Measurements from ENCODE around the gene IGFBP3.

IGFBP3 gene

DNA sequence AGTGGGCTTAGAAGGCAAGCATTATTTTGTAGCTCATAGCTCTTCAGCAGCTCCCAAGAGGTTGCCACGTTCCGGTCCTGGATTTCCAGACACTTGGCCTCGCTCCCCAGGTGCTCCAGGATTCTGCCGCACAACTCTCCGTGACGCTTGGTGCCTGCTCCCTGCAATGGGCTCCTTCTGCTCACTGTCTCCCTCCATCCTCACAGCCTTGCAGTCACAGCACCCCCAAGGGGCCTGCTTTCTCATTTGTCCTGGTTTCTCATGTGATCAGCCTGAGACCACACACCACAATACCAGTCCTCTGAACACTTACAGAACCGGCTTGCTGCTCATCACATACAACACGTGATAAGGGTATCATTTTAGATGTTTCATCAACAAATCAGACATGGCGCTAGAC, 9.8 kb downstream of the IGFBP3 start:
- CTCF ChIA-PET = interaction anchor here (2.1 kb wide), 1 partner anchor 9 kb away, joined by 6 read pairs; no protein-coding TSS in a partner anchor

DNA sequence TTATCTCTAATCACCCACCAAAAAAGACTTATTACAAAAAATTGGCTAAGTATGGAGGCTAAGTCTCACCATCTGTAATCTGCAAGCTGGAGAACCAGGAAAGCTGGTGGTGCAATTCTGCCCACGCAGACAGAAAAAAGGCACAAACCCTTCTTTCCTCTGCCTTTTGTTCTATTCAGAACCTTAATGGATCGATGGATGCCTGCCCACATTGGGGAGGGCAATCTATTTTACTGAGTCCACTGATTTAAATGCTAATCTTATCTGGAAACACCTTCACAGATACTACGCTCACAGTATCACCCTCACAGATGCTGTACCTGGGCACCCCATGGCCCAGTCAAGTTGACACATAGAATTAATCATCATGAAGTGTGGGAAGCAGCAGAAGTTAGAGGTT, 10.2 kb downstream of the IGFBP3 start:
- Histone ChIP-seq H3K4me1 (ENCODE audit: control extremely low read depth in 1 of 4, control insufficient read depth in 4 of 4, insufficient read depth in 4 of 4, low read length in 3 of 4) (no peaks in the 10 kb centered on the region), H3K4me3 (ENCODE audit: control insufficient read depth in 1 of 7, extremely low read depth in 1 of 7, insufficient read depth in 4 of 7, low read depth in 2 of 7, low read length in 6 of 7) (no peak overlapping the region), H3K9me3 (ENCODE audit: control extremely low read depth in 1 of 5, control insufficient read depth in 4 of 5, insufficient read depth in 2 of 5, low read depth in 1 of 5, low read length in 4 of 5) (no peaks in the 10 kb centered on the region), H3K27ac (ENCODE audit: insufficient read depth in 1 of 2, low read depth in 1 of 2, low read length in 2 of 2, poor library complexity in 1 of 2, severe bottlenecking in 2 of 2) (no peak overlapping the region), H3K27me3 (replicated peaks in 2 of 5; ENCODE audit: control insufficient read depth in 4 of 5, insufficient read depth in 5 of 5, low read length in 4 of 5) (peaks cover 1 to 23% (median 7%) of the 10 kb centered on the region in 5 experiments), H3K36me3 (ENCODE audit: control insufficient read depth in 4 of 4, insufficient read depth in 4 of 4, low read length in 3 of 4) (no peaks in the 10 kb centered on the region)
- POLR2A ChIA-PET = no interaction called here
- CTCF ChIA-PET = interaction anchor here (2.1 kb wide), 1 partner anchor 9 kb away, joined by 6 read pairs; no protein-coding TSS in a partner anchor
- no peak for DNase-seq
- WGBS (ENCODE audit: insufficient coverage) = 94% methylated on average over 2 of the region's 3 CpGs

More for the DNA sequence above, 9.8 kb downstream of the IGFBP3 start:
- Histone ChIP-seq H3K36me3 (ENCODE audit: control insufficient read depth in 4 of 4, insufficient read depth in 4 of 4, low read length in 3 of 4) (no peaks in the 10 kb centered on the region), H3K4me3 (ENCODE audit: control insufficient read depth in 1 of 7, extremely low read depth in 1 of 7, insufficient read depth in 4 of 7, low read depth in 2 of 7, low read length in 6 of 7) (no peak overlapping the region), H3K27me3 (replicated peaks in 2 of 5; ENCODE audit: control insufficient read depth in 4 of 5, insufficient read depth in 5 of 5, low read length in 4 of 5) (peaks cover 2 to 27% (median 9%) of the 10 kb centered on the region in 5 experiments), H3K9me3 (ENCODE audit: control extremely low read depth in 1 of 5, control insufficient read depth in 4 of 5, insufficient read depth in 2 of 5, low read depth in 1 of 5, low read length in 4 of 5) (no peaks in the 10 kb centered on the region), H3K4me1 (ENCODE audit: control extremely low read depth in 1 of 4, control insufficient read depth in 4 of 4, insufficient read depth in 4 of 4, low read length in 3 of 4) (no peaks in the 10 kb centered on the region), H3K27ac (ENCODE audit: insufficient read depth in 1 of 2, low read depth in 1 of 2, low read length in 2 of 2, poor library complexity in 1 of 2, severe bottlenecking in 2 of 2) (no peak overlapping the region)
- WGBS (ENCODE audit: insufficient coverage) = 95% methylated on average over 9 of the region's 9 CpGs
- POLR2A ChIA-PET = no interaction called here
- DNase-seq = no peak

DNA sequence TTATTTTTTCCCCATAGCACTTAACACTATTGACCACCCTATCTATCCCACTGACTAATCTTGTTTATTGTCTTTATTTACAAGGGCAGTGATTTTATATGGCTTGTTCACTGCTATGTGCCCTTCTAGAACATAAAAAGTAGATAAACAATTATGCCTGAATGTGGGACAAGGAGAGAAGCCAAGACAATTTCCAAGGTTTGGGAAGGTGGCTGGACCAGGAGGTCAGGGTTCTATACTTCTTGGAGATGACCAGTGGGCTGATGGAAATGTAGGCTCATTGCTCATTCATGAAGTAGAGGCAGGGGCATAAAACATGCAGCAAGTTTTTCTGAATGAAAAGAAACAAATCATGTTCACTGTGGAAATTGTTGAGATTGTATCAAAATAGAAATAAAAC, 11.5 kb downstream of the IGFBP3 start:
- ChIA-PET CTCF (interaction anchor here (0.5 to 2.1 kb wide), 2 partner anchors 10 to 472 kb away, joined by 3 to 6 read pairs; no protein-coding TSS in a partner anchor), POLR2A (no interaction called here)
- Histone ChIP-seq H3K4me3 (ENCODE audit: control insufficient read depth in 1 of 7, extremely low read depth in 1 of 7, insufficient read depth in 4 of 7, low read depth in 2 of 7, low read length in 6 of 7) (no peak overlapping the region), H3K27ac (ENCODE audit: insufficient read depth in 1 of 2, low read depth in 1 of 2, low read length in 2 of 2, poor library complexity in 1 of 2, severe bottlenecking in 2 of 2) (no peak overlapping the region), H3K4me1 (ENCODE audit: control extremely low read depth in 1 of 4, control insufficient read depth in 4 of 4, insufficient read depth in 4 of 4, low read length in 3 of 4) (no peaks in the 10 kb centered on the region), H3K27me3 (replicated peaks in 2 of 5; ENCODE audit: control insufficient read depth in 4 of 5, insufficient read depth in 5 of 5, low read length in 4 of 5) (peaks cover 0 to 17% (median 4%) of the 10 kb centered on the region in 5 experiments), H3K9me3 (ENCODE audit: control extremely low read depth in 1 of 5, control insufficient read depth in 4 of 5, insufficient read depth in 2 of 5, low read depth in 1 of 5, low read length in 4 of 5) (no peaks in the 10 kb centered on the region), H3K36me3 (ENCODE audit: control insufficient read depth in 4 of 4, insufficient read depth in 4 of 4, low read length in 3 of 4) (no peaks in the 10 kb centered on the region)
- DNase-seq = no peak

DNA sequence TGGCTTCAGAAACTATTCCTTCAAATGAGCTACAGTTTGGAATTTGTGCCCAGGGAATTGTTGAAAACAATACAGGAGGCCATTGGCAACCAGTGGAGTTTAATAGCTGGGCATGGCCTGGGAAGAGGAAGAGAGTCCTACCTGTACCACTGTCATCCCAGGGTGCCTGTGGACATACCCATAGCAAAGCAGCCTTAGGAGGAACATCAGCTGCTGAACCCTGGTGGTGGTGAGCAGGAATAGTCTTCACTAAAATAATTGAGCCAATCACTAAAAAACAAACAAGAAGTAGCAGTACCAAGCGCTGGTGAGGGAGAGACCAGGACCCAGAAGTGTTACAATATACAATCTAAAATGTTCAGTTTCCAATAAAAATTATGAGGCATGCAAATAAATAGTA, 18.3 kb downstream of the IGFBP3 start:
- no CpG with 5 or more reads among the region's 1 CpG for WGBS (ENCODE audit: insufficient coverage)
- ChIA-PET POLR2A (no interaction called here), CTCF (interaction anchor here (1.5 kb wide), 1 partner anchor 10 kb away, joined by 5 read pairs; no protein-coding TSS in a partner anchor)
- H3K27me3 ChIP-seq (replicated peaks in 2 of 5; ENCODE audit: control insufficient read depth in 4 of 5, insufficient read depth in 5 of 5, low read length in 4 of 5) = peaks cover 0 to 11% (median 3%) of the 10 kb centered on the region in 5 experiments
- no peak overlapping the region for H3K4me3 ChIP-seq (ENCODE audit: control insufficient read depth in 1 of 7, extremely low read depth in 1 of 7, insufficient read depth in 4 of 7, low read depth in 2 of 7, low read length in 6 of 7)
- H3K4me1 ChIP-seq (ENCODE audit: control extremely low read depth in 1 of 4, control insufficient read depth in 4 of 4, insufficient read depth in 4 of 4, low read length in 3 of 4) = no peaks in the 10 kb centered on the region
- no peak for DNase-seq
- peaks cover 0 to 3% (median 0%) of the 10 kb centered on the region in 5 experiments for H3K9me3 ChIP-seq (ENCODE audit: control extremely low read depth in 1 of 5, control insufficient read depth in 4 of 5, insufficient read depth in 2 of 5, low read depth in 1 of 5, low read length in 4 of 5)
- H3K27ac ChIP-seq (ENCODE audit: insufficient read depth in 1 of 2, low read depth in 1 of 2, low read length in 2 of 2, poor library complexity in 1 of 2, severe bottlenecking in 2 of 2) = no peak overlapping the region
- H3K36me3 ChIP-seq (ENCODE audit: control insufficient read depth in 4 of 4, insufficient read depth in 4 of 4, low read length in 3 of 4) = no peaks in the 10 kb centered on the region

DNA sequence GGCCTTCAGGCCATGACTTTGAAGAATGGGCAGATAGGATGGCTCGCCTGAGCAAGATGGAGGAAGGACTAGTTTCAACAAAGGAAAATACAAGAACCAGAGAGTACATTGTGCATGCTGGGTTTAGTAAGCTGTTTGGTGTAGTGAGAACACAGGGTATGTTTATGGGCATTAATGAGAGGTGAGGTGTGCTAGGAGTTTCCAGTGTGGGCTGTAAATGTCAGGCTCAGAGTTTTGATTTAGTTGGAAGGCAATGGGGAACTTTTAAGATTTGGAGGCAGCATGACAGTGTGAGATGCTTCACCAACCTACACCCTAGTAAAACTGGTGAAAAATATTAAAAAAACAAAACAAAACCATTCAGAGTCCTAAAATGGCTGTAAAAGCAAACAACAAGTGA, 19.5 kb downstream of the IGFBP3 start:
- ChIA-PET POLR2A (no interaction called here), CTCF (interaction anchor here (0.8 to 1.5 kb wide), 2 partner anchors 9 to 13 kb away, joined by 3 to 5 read pairs; no protein-coding TSS in a partner anchor)
- Histone ChIP-seq H3K27ac (ENCODE audit: insufficient read depth in 1 of 2, low read depth in 1 of 2, low read length in 2 of 2, poor library complexity in 1 of 2, severe bottlenecking in 2 of 2) (no peak overlapping the region), H3K27me3 (replicated peaks in 2 of 5; ENCODE audit: control insufficient read depth in 4 of 5, insufficient read depth in 5 of 5, low read length in 4 of 5) (peaks cover 0 to 7% (median 3%) of the 10 kb centered on the region in 5 experiments), H3K9me3 (ENCODE audit: control extremely low read depth in 1 of 5, control insufficient read depth in 4 of 5, insufficient read depth in 2 of 5, low read depth in 1 of 5, low read length in 4 of 5) (peaks cover 0 to 3% (median 0%) of the 10 kb centered on the region in 5 experiments), H3K4me1 (ENCODE audit: control extremely low read depth in 1 of 4, control insufficient read depth in 4 of 4, insufficient read depth in 4 of 4, low read length in 3 of 4) (no peaks in the 10 kb centered on the region), H3K36me3 (ENCODE audit: control insufficient read depth in 4 of 4, insufficient read depth in 4 of 4, low read length in 3 of 4) (no peaks in the 10 kb centered on the region), H3K4me3 (ENCODE audit: control insufficient read depth in 1 of 7, extremely low read depth in 1 of 7, insufficient read depth in 4 of 7, low read depth in 2 of 7, low read length in 6 of 7) (no peak overlapping the region)
- DNase-seq = no peak
- WGBS (ENCODE audit: insufficient coverage) = 100% methylated on average over 1 of the region's 1 CpG

DNA sequence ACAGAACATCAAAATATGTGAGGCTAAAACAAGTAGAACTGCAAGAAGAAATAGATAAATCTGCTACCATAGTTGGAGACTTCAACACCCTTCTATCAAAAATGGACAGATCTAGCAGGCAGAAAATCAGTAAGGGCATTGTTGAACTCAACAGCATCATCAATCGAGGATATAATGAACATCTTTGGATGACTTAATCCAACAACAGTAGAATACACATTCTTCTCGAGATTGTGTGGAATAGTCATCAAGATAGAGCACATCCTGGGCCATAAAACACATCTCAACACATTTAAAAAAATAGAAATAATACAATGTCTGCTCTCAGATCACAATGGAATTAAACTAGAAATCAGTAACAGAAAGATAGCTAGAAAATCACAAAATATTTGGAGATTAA, 22.9 kb downstream of the IGFBP3 start:
- CTCF ChIA-PET = no interaction called here
- Histone ChIP-seq H3K4me1 (ENCODE audit: control extremely low read depth in 1 of 4, control insufficient read depth in 4 of 4, insufficient read depth in 4 of 4, low read length in 3 of 4) (no peaks in the 10 kb centered on the region), H3K9me3 (ENCODE audit: control extremely low read depth in 1 of 5, control insufficient read depth in 4 of 5, insufficient read depth in 2 of 5, low read depth in 1 of 5, low read length in 4 of 5) (peaks cover 0 to 1% (median 0%) of the 10 kb centered on the region in 5 experiments), H3K27ac (ENCODE audit: insufficient read depth in 1 of 2, low read depth in 1 of 2, low read length in 2 of 2, poor library complexity in 1 of 2, severe bottlenecking in 2 of 2) (no peak overlapping the region), H3K4me3 (ENCODE audit: control insufficient read depth in 1 of 7, extremely low read depth in 1 of 7, insufficient read depth in 4 of 7, low read depth in 2 of 7, low read length in 6 of 7) (no peak overlapping the region), H3K36me3 (ENCODE audit: control insufficient read depth in 4 of 4, insufficient read depth in 4 of 4, low read length in 3 of 4) (no peaks in the 10 kb centered on the region), H3K27me3 (replicated peaks in 2 of 5; ENCODE audit: control insufficient read depth in 4 of 5, insufficient read depth in 5 of 5, low read length in 4 of 5) (peaks cover 0 to 20% (median 8%) of the 10 kb centered on the region in 5 experiments)
- POLR2A ChIA-PET = interaction anchor here (0.7 kb wide), 1 partner anchor 8 kb away, joined by 4 read pairs; no protein-coding TSS in a partner anchor
- no peak for DNase-seq
- WGBS (ENCODE audit: insufficient coverage) = 95% methylated on average over 2 of the region's 2 CpGs

DNA sequence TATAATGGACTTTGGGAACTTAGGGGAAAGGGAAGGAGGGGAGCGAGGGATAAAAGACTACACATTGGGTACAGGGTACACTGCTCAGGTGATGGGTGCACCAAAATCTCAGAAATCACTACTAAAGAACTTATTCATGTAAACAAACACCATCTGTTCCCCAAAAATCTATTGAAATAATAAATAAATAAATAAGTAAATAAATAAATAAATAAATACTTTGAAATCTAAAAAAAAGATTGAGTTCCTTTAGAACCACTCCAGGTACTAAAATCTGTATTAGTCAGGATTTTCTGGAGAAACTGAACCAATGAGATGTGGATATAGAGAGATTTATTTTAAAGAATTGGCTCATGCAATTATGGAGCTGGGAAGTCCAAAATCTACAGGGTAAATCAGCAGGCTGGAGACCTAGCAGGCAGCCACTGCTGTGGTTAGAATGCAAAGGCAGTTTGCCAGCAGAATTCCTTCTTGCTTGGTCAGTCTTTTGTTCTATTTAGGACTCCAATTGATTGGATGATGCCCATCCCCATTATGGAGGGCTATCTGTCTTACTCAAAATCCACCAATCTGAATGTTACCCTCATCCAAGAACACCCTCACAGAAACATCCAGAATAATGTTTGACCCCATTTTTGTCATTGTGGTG, 23.9 kb downstream of the IGFBP3 start:
- no peaks in the 10 kb centered on the region for H3K9me3 ChIP-seq (ENCODE audit: control extremely low read depth in 1 of 5, control insufficient read depth in 4 of 5, insufficient read depth in 2 of 5, low read depth in 1 of 5, low read length in 4 of 5)
- no CpG with 5 or more reads among the region's 1 CpG for WGBS (ENCODE audit: insufficient coverage)
- POLR2A ChIA-PET = no interaction called here
- peaks cover 0 to 22% (median 8%) of the 10 kb centered on the region in 5 experiments for H3K27me3 ChIP-seq (replicated peaks in 2 of 5; ENCODE audit: control insufficient read depth in 4 of 5, insufficient read depth in 5 of 5, low read length in 4 of 5)
- H3K36me3 ChIP-seq (ENCODE audit: control insufficient read depth in 4 of 4, insufficient read depth in 4 of 4, low read length in 3 of 4) = no peaks in the 10 kb centered on the region
- H3K4me3 ChIP-seq (ENCODE audit: control insufficient read depth in 1 of 7, extremely low read depth in 1 of 7, insufficient read depth in 4 of 7, low read depth in 2 of 7, low read length in 6 of 7) = no peak overlapping the region
- no peak overlapping the region for H3K27ac ChIP-seq (ENCODE audit: insufficient read depth in 1 of 2, low read depth in 1 of 2, low read length in 2 of 2, poor library complexity in 1 of 2, severe bottlenecking in 2 of 2)
- CTCF ChIA-PET = no interaction called here
- no peak for DNase-seq
- no peaks in the 10 kb centered on the region for H3K4me1 ChIP-seq (ENCODE audit: control extremely low read depth in 1 of 4, control insufficient read depth in 4 of 4, insufficient read depth in 4 of 4, low read length in 3 of 4)
